NB4 (cell line): ENCODE results near the gene B4GALT2.

Source experiments
- DNase-seq: peaks from one replicate; pipeline ENCODE4 v3.0.0; 2010; ENCODE audit warnings: low read depth
- H3K4me3 ChIP-seq: one replicate; pipeline ENCODE4 v1.5.1; 2011; ENCODE audit warnings: mild to moderate bottlenecking, low read depth, low read length, moderate library complexity
- MYC ChIP-seq: IDR thresholded peaks from 2 replicates; pipeline ENCODE4 v1.6.1; 2011; ENCODE audit warnings: low read depth, low read length
- POLR2A ChIP-seq: IDR thresholded peaks from 2 replicates; pipeline ENCODE4 v1.6.1; 2011; ENCODE audit warnings: mild to moderate bottlenecking; ENCODE audit not compliant: insufficient read length; ENCODE audit errors: extremely low read depth
- TF ChIP-seq, protein P1 (sequence below): IDR thresholded peaks from 2 replicates; pipeline ENCODE4 v1.6.1; 2011; ENCODE audit warnings: low read depth, low read length
- TF ChIP-seq, protein P2 (sequence below): IDR thresholded peaks from one replicate; pipeline ENCODE4 v1.5.1; 2012; ENCODE audit warnings: low read depth, low read length

Gene B4GALT2

DNA sequence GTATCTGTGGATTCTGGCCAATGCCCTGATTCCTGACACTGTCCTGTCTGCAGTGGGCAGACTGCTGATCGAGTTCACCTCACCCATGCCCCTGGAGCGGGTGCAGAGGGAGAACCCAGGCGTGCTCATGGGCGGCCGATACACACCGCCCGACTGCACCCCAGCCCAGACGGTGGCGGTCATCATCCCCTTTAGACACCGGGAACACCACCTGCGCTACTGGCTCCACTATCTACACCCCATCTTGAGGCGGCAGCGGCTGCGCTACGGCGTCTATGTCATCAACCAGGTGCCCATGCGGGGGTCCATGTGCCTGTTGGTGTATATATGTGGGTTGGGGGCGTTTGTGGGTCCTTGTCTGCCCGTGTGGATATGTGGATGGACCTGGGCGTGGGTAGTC, 2.6 kb downstream of the B4GALT2 start:
- TF ChIP-seq, protein P1, sequence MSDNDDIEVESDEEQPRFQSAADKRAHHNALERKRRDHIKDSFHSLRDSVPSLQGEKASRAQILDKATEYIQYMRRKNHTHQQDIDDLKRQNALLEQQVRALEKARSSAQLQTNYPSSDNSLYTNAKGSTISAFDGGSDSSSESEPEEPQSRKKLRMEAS: no peak
- no peak for TF ChIP-seq POLR2A
- no peak overlapping the region for H3K4me3 ChIP-seq
- no peak for DNase-seq

DNA sequence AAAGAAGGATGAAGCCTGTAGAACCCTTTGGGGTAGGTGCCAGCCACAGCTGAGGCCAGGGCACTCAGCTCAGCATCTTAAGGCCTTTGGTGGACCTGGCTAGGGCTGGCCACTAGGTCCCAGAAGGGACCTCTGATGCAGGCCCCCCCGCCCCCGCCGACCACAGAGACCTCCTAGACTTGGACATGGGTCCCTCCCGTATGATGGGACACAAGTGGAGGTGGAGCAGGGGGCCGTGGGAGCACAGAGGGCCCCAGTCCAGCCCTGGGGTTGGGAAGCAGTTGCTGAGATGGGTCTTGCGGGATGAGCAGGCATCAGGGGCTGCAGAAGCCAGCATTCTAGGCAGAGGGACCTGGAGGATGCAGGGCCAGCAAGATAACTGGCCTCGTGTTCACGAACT, 3.2 kb downstream of the B4GALT2 start:
- no peak for DNase-seq
- no peak overlapping the region for H3K4me3 ChIP-seq
- TF ChIP-seq, protein P2, sequence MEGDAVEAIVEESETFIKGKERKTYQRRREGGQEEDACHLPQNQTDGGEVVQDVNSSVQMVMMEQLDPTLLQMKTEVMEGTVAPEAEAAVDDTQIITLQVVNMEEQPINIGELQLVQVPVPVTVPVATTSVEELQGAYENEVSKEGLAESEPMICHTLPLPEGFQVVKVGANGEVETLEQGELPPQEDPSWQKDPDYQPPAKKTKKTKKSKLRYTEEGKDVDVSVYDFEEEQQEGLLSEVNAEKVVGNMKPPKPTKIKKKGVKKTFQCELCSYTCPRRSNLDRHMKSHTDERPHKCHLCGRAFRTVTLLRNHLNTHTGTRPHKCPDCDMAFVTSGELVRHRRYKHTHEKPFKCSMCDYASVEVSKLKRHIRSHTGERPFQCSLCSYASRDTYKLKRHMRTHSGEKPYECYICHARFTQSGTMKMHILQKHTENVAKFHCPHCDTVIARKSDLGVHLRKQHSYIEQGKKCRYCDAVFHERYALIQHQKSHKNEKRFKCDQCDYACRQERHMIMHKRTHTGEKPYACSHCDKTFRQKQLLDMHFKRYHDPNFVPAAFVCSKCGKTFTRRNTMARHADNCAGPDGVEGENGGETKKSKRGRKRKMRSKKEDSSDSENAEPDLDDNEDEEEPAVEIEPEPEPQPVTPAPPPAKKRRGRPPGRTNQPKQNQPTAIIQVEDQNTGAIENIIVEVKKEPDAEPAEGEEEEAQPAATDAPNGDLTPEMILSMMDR: no peak
- TF ChIP-seq MYC (no peak), POLR2A (no peak)
- TF ChIP-seq, protein P1: no peak

DNA sequence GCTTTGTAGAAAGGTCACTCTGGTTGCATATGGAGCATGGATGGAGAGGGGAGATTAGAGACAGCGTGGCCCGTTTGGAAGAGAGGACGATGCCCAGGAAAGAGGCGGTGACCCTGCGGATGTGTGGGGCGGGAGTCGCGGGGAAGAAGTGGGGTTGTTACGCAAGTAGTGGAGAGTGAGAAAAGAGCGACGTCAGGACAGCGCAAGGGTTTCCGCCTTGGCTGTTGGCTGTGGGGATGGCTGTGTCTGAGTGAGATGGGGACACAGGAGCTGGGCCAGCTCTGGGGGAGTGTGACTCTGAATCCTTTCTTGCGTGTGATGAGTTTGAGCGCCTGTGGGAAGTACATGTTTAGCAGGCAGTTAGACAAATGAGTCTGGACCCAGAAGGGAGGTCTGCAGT, 3.8 kb downstream of the B4GALT2 start:
- DNase-seq: peak; percentile 21
- H3K4me3 ChIP-seq: no peak overlapping the region
- TF ChIP-seq MYC (no peak), POLR2A (no peak)
- TF ChIP-seq, protein P2: no peak
- TF ChIP-seq, protein P1: no peak

DNA sequence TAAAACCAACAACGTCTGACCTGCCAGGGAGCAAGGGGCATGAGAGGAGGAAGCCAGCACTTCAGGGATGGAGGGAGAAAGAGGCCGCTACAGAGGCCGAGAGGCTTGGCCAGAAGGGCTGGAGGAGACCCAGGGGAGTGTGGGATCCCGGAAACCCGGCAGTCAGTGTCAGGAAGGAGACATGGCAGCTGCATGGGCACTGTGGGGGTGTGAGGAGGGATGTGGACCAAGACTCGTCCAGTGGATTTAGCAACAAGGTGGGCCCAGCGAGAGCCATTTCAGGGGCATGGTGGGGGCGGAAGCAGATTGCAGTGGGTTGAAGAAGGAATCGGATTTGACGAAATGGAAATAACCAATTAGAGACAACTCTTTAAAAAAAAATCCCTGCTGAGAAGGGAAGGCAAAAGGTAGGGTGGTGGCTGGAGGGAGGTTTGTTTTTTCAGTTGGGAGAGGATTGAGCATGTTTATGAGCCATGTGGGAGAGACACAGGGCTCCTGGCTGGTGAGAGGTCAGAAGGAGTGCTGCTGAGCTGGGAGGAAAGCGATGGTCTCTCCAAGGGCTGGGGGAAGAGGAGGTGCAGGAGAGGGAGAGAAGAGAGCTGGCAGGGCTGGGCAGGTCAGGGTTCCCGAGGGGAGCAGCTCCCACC, 4.4 kb downstream of the B4GALT2 start:
- no peak for DNase-seq
- TF ChIP-seq, protein P2: no peak
- no peak for TF ChIP-seq POLR2A
- TF ChIP-seq MYC: no peak
- TF ChIP-seq, protein P1: no peak
- H3K4me3 ChIP-seq: no peak overlapping the region

DNA sequence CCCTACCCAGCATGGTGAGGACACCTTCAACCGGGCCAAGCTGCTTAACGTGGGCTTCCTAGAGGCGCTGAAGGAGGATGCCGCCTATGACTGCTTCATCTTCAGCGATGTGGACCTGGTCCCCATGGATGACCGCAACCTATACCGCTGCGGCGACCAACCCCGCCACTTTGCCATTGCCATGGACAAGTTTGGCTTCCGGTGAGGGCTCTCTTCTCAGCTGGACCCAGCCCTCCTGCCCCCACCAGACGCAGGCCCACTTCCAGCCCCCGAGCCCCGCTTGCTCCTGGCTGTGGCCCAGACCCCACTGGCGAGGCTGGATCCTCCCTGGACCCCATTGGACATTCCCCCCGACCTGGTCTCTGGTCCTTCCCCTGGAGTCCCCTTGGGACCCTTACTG, 5.8 kb downstream of the B4GALT2 start:
- no peak for TF ChIP-seq POLR2A
- TF ChIP-seq, protein P1: no peak
- H3K4me3 ChIP-seq: no peak overlapping the region
- no peak for DNase-seq

DNA sequence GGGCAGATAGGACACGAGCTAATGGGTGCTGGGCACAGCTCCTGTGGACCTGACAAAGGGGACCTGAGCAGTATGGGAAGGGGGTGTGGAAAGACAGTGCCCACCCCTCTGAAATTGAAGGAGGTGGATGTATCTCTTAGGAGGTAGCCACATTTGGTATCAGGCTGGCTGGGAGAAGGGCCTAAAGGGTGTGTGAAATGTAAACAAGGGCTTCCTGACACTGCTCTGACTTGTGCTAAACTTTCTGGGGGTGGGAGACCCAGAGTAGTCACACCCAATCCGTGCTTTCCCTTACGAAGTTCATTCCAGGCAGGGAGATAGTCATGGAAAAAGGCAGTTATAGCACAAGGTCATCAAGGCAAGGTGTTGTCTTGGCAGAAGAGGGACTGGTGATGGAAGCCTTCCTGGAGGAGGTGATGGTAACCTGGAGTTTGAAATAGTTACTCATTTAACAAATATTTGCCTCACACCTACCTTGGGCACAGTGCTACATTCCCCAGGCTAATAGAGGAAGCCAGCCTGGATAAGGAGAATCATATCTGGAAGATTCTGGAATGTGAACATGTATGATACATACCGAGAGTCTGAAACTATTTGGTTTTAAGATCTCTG, 7.1 kb downstream of the B4GALT2 start:
- no peak for DNase-seq
- TF ChIP-seq, protein P2: no peak
- TF ChIP-seq, protein P1: no peak
- TF ChIP-seq MYC (no peak), POLR2A (no peak)
- H3K4me3 ChIP-seq: no peak overlapping the region
